ENCODE data around the gene TLCD3A.
"Not testable (repeated sequence)": the region's sequence is repeated elsewhere in the genome, so short reads cannot be mapped to it uniquely, and the experiment has no call there.

GRCh38 chr17:749359-749758, 17.0 kb downstream of the TLCD3A start:
- TF ChIP-seq, protein P1, sequence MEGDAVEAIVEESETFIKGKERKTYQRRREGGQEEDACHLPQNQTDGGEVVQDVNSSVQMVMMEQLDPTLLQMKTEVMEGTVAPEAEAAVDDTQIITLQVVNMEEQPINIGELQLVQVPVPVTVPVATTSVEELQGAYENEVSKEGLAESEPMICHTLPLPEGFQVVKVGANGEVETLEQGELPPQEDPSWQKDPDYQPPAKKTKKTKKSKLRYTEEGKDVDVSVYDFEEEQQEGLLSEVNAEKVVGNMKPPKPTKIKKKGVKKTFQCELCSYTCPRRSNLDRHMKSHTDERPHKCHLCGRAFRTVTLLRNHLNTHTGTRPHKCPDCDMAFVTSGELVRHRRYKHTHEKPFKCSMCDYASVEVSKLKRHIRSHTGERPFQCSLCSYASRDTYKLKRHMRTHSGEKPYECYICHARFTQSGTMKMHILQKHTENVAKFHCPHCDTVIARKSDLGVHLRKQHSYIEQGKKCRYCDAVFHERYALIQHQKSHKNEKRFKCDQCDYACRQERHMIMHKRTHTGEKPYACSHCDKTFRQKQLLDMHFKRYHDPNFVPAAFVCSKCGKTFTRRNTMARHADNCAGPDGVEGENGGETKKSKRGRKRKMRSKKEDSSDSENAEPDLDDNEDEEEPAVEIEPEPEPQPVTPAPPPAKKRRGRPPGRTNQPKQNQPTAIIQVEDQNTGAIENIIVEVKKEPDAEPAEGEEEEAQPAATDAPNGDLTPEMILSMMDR (IDR thresholded peaks at IDR 0.05): not testable (repeated sequence)
- TF ChIP-seq EP300, POLR2A, POLR2AphosphoS5 (IDR thresholded peaks at IDR 0.05): not testable (repeated sequence)
